Parathyroid adenoma (tissue), 2 donors: ENCODE data around the gene HSDL1.
A peak's percentile ranks its signal among the peaks of the same experiment; 100 is the strongest.

Source experiments
- H2AFZ ChIP-seq: fragments of 300-600 bp; sonication (generic); one replicate; pipeline ENCODE4 v1.7.0; 2017; ENCODE audit warnings: antibody characterized with exemption, mild to moderate bottlenecking
- H3K27ac ChIP-seq: fragments of 300-600 bp; sonication (generic); one replicate; pipeline ENCODE4 v1.7.0; 2017
- H3K27me3 ChIP-seq: fragments of 300-600 bp; sonication (generic); one replicate; pipeline ENCODE4 v1.7.0; 2017; ENCODE audit warnings: low read length; ENCODE audit not compliant: control insufficient read depth, insufficient read depth
- H3K36me3 ChIP-seq: fragments of 300-600 bp; sonication (generic); one replicate; pipeline ENCODE4 v1.7.0; 2017; ENCODE audit warnings: low read length; ENCODE audit not compliant: control insufficient read depth, insufficient read depth
- H3K4me1 ChIP-seq: fragments of 300-600 bp; sonication (generic); one replicate; pipeline ENCODE4 v1.7.0; 2017; ENCODE audit warnings: control low read depth
- H3K4me2 ChIP-seq: fragments of 300-600 bp; sonication (generic); one replicate; pipeline ENCODE4 v1.7.0; 2017; ENCODE audit warnings: low read length
- H3K4me3 ChIP-seq: fragments of 300-600 bp; sonication (generic); one replicate; pipeline ENCODE4 v1.7.0; 2017; ENCODE audit warnings: low read depth, low read length
- H3K79me2 ChIP-seq: fragments of 300-600 bp; sonication (generic); one replicate; pipeline ENCODE4 v1.7.0; 2017; ENCODE audit warnings: control low read depth
- H3K9ac ChIP-seq: fragments of 300-600 bp; sonication (generic); one replicate; pipeline ENCODE4 v1.7.0; 2017; ENCODE audit warnings: mild to moderate bottlenecking
- H3K9me3 ChIP-seq: fragments of 300-600 bp; sonication (generic); one replicate; pipeline ENCODE4 v1.7.0; 2017; ENCODE audit warnings: low read length; ENCODE audit not compliant: control insufficient read depth
- TF ChIP-seq, protein P1 (sequence below): fragments of 300-600 bp; sonication (generic); IDR thresholded peaks from one replicate; pipeline ENCODE4 v1.7.0; 2017; ENCODE audit warnings: antibody characterized with exemption, mild to moderate bottlenecking
- donor health status: primary hyperparathyroidism.

Gene HSDL1

DNA sequence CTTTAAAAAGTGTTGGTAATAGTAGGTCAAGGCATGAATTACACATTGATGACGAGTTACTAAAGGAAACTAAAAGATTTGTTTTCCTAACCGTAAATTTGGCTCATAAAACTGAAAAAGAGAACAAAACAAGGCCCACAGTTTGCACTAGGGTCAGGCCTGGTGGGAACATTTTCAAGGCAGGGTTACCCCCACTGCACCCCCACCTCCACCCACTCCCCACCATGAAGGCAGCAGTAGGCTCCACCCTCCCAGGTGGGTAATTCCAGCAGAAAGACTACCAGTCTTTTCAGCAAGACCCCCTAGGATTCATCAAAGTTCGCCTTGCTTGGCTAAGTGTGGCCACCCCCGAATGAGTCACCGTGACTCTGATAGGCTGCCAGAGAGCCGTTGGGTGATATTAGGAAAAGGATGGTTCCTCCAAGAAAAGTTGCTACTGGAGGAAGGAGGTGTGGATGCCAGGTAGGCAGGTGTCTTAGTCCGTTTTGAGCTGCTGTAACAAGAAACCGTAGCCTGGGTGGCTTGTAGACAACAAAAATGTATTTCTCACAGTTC is 8.8 kb upstream of the HSDL1 start:
- no peak overlapping the region for H3K9ac ChIP-seq
- H3K4me2 ChIP-seq = no peak overlapping the region
- no peak overlapping the region for H2AFZ ChIP-seq
- H3K27ac ChIP-seq = no peak overlapping the region
- H3K79me2 ChIP-seq = no peaks in the 10 kb centered on the region
- no peaks in the 10 kb centered on the region for H3K27me3 ChIP-seq
- H3K4me3 ChIP-seq = no peak overlapping the region
- H3K9me3 ChIP-seq = no peaks in the 10 kb centered on the region
- TF ChIP-seq, protein P1, sequence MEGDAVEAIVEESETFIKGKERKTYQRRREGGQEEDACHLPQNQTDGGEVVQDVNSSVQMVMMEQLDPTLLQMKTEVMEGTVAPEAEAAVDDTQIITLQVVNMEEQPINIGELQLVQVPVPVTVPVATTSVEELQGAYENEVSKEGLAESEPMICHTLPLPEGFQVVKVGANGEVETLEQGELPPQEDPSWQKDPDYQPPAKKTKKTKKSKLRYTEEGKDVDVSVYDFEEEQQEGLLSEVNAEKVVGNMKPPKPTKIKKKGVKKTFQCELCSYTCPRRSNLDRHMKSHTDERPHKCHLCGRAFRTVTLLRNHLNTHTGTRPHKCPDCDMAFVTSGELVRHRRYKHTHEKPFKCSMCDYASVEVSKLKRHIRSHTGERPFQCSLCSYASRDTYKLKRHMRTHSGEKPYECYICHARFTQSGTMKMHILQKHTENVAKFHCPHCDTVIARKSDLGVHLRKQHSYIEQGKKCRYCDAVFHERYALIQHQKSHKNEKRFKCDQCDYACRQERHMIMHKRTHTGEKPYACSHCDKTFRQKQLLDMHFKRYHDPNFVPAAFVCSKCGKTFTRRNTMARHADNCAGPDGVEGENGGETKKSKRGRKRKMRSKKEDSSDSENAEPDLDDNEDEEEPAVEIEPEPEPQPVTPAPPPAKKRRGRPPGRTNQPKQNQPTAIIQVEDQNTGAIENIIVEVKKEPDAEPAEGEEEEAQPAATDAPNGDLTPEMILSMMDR = no peak
- no peaks in the 10 kb centered on the region for H3K4me1 ChIP-seq
- no peaks in the 10 kb centered on the region for H3K36me3 ChIP-seq

DNA sequence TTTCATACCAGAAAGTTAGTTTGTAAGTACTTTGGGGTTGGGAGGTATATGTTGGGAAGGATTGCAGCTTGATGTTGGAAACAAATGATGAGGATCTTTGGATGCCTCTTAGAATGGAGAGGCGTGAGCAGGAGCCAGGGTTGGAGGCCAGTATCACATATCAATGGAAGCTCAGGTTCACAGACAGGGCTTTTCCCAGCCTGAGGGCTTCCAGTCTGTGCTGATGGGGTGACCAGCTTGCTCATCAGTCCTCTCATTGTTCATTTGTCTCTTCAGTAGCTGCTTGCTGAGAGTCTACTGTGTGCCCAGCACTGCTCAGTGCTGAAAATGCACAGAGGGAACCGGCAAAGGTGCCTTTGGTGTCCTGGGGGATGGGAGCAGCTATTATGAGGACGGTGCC is 5.9 kb upstream of the HSDL1 start:
- no peaks in the 10 kb centered on the region for H3K27me3 ChIP-seq
- H3K4me1 ChIP-seq = no peaks in the 10 kb centered on the region
- H2AFZ ChIP-seq = no peak overlapping the region
- no peak overlapping the region for H3K4me3 ChIP-seq
- H3K27ac ChIP-seq = no peak overlapping the region
- H3K9ac ChIP-seq = no peak overlapping the region
- TF ChIP-seq, protein P1 = no peak
- H3K9me3 ChIP-seq = no peaks in the 10 kb centered on the region
- H3K36me3 ChIP-seq = no peaks in the 10 kb centered on the region
- no peak overlapping the region for H3K4me2 ChIP-seq
- H3K79me2 ChIP-seq = no peaks in the 10 kb centered on the region

DNA sequence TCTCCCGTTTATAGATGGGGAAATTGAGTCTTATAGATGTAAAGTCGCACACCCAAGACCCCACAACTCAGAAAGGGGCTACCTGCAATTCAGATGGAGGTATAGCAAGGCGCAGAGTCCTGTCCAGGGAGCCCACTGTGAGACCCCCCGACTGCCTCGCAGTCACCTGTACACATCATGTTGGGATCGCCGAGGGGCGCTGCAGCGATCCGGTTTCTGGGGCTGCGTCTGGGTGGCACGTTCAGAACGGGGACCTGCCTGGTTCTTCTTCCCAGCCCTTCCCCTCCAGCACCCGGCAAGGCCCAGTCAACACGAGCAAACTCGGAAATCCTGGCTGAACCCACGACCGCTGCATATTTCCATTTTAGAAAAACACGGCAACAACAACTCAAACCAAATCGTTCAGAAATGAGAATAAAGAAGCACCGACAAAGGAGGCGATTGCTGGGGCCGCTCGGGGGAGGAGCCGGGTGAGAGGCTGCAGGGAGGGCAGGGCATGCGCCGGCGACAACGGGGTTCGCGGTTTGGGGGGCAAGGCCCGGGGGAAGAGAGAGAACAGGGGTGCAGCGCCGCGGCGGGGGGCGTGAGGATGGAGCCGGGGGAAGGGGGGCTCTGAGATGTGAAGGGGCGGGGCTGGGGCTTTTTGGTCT is 643 bp downstream of the HSDL1 start:
- peaks cover 2% of the 10 kb centered on the region for H3K4me1 ChIP-seq
- peaks cover 2% of the 10 kb centered on the region for H3K79me2 ChIP-seq
- H3K27ac ChIP-seq = peak overlapping the region; percentile 47
- peak overlapping the region; percentile 73 for H3K4me3 ChIP-seq
- peak overlapping the region; percentile 64 for H3K4me2 ChIP-seq
- peak overlapping the region; percentile 65 for H2AFZ ChIP-seq
- H3K9ac ChIP-seq = peak overlapping the region; percentile 24
- H3K27me3 ChIP-seq = no peaks in the 10 kb centered on the region
- no peaks in the 10 kb centered on the region for H3K36me3 ChIP-seq
- TF ChIP-seq, protein P1 = no peak
- no peaks in the 10 kb centered on the region for H3K9me3 ChIP-seq

DNA sequence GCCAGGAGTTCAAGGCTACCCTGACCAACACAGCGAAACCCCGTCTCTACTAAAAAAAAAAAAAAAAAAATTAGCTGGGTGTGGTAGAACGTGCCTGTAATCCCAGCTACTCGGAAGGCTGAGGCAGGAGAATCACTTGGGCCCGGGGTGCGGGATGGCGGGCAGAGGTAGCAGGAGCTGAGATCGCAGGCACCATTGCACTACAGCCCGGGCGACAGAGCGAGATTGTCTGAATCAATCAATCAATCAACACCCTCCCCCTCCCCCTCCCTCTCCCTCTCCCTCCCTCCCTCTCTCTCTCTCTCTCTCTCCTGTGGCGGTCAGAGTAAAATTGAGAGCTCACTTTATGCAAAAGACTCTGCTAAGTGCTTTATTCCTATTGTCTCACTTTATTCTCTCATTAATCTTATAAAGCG is 1.2 kb downstream of the HSDL1 start:
- Histone ChIP-seq H3K79me2 (peaks cover 5% of the 10 kb centered on the region), H3K9ac (no peak overlapping the region), H3K4me2 (peak overlapping the region; percentile 64), H2AFZ (peak overlapping the region; percentile 65), H3K27me3 (no peaks in the 10 kb centered on the region), H3K4me3 (peak overlapping the region; percentile 73), H3K9me3 (no peaks in the 10 kb centered on the region), H3K27ac (no peak overlapping the region), H3K4me1 (peaks cover 7% of the 10 kb centered on the region), H3K36me3 (no peaks in the 10 kb centered on the region)
- TF ChIP-seq, protein P1 = no peak

DNA sequence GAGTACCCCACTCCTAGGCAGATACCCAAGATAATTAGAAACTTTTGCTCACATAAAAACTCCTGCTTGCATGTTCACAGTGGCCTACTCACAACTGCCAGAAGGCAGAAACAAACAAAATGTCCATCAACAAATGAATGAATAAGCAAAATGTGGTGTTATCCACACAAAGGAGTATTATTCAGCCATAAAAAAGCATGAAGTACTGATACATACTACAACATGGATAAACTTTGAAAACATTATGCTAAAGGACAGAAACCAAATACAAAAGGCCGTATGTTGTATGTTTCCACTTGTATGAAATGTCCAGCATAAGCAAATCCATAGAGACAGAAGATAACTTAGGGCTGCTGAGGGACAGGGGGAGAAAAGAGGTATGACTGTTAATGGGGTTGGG is 1.9 kb downstream of the HSDL1 start:
- Histone ChIP-seq H3K9ac (no peak overlapping the region), H3K36me3 (no peaks in the 10 kb centered on the region), H3K27ac (peak overlapping the region; percentile 9), H3K27me3 (no peaks in the 10 kb centered on the region), H3K4me2 (no peak overlapping the region), H3K79me2 (peaks cover 7% of the 10 kb centered on the region), H2AFZ (no peak overlapping the region), H3K4me1 (peaks cover 10% of the 10 kb centered on the region), H3K4me3 (no peak overlapping the region), H3K9me3 (no peaks in the 10 kb centered on the region)
- TF ChIP-seq, protein P1 = no peak
